Measurements from ENCODE around the gene PLLP.

GRCh38 chr16:57240851-57241250 lies 43.6 kb downstream of the PLLP start:
- no peak for TF ChIP-seq POLR2A (IDR thresholded peaks at IDR 0.05)
- no peak for TF ChIP-seq CTCF (IDR thresholded peaks at IDR 0.05)
